HepG2 (cell line): ENCODE data around the gene SDK2. TPM values are rescaled to one million over a fixed set of nuclear protein-coding genes. Genes with fewer than 3 reads are reported as not detected.

Source experiments
- CSRNP1 ChIP-seq: sonication (generic); formaldehyde crosslinking; IDR thresholded peaks from 2 replicates; pipeline ENCODE4 v1.8.1; 2023; ENCODE audit warnings: mild to moderate bottlenecking, missing genetic modification reagents
- E2F5 ChIP-seq: sonication (generic); formaldehyde crosslinking; conservative IDR thresholded peaks from 2 replicates; pipeline ENCODE4 v1.4.0; 2020; ENCODE audit warnings: missing genetic modification reagents
- HNF4G ChIP-seq, 2 experiments: sonication (generic) in 1 of 2; formaldehyde crosslinking in 1 of 2; IDR thresholded peaks; 2 replicates each; pipeline versions ENCODE4 v1.4.0 to v1.6.1; 2011 to 2020; ENCODE audit warnings: borderline replicate concordance in 2 of 2, low read depth in 2 of 2, mild to moderate bottlenecking in 2 of 2, low read length in 1 of 2, missing genetic modification reagents in 1 of 2, moderate library complexity in 1 of 2
- MYC ChIP-seq: sonication (generic); formaldehyde crosslinking; IDR thresholded peaks from 2 replicates; pipeline ENCODE4 v1.9.0; 2021; ENCODE audit warnings: missing genetic modification reagents, borderline replicate concordance
- NFIB ChIP-seq: sonication (generic); formaldehyde crosslinking; IDR thresholded peaks from 2 replicates; pipeline ENCODE4 v1.9.0; 2021; ENCODE audit warnings: missing genetic modification reagents, mild to moderate bottlenecking, borderline replicate concordance
- STAG1 ChIP-seq: sonication (generic); formaldehyde crosslinking; IDR thresholded peaks from 2 replicates; pipeline ENCODE4 v1.4.0; 2020; ENCODE audit warnings: missing genetic modification reagents
- TBP ChIP-seq: sonication (generic); formaldehyde crosslinking; IDR thresholded peaks from 2 replicates; pipeline ENCODE4 v1.5.0; 2020; ENCODE audit warnings: missing genetic modification reagents
- TRAFD1 ChIP-seq: sonication (generic); formaldehyde crosslinking; IDR thresholded peaks from 2 replicates; pipeline ENCODE4 v1.5.1; 2020; ENCODE audit warnings: missing genetic modification reagents, mild to moderate bottlenecking, borderline replicate concordance
- ZHX2 ChIP-seq, 2 experiments: sonication (generic) in 1 of 2; formaldehyde crosslinking in 1 of 2; IDR thresholded peaks; 2 replicates each; pipeline versions ENCODE4 v1.6.1 to v1.9.0; 2014 to 2022; ENCODE audit warnings: antibody characterized with exemption in 1 of 2, borderline replicate concordance in 1 of 2, inconsistent platforms in 1 of 2, low read depth in 1 of 2, missing genetic modification reagents in 1 of 2
- ZNF33B ChIP-seq: sonication (generic); formaldehyde crosslinking; IDR thresholded peaks from 2 replicates; pipeline ENCODE4 v1.5.1; 2020; ENCODE audit warnings: mild to moderate bottlenecking, missing genetic modification reagents
- ZNF597 ChIP-seq: sonication (generic); formaldehyde crosslinking; IDR thresholded peaks from 2 replicates; pipeline ENCODE4 v1.5.0; 2020; ENCODE audit warnings: missing genetic modification reagents
- ZNF614 ChIP-seq: IDR thresholded peaks from 2 replicates; pipeline ENCODE4 v1.6.1; 2018; ENCODE audit warnings: missing biosample characterization, missing genetic modification reagents, inconsistent platforms, borderline replicate concordance
- ZNF766 ChIP-seq: sonication (generic); formaldehyde crosslinking; IDR thresholded peaks from 2 replicates; pipeline ENCODE4 v1.5.0; 2020; ENCODE audit warnings: missing genetic modification reagents, borderline replicate concordance
- ZNF83 ChIP-seq: sonication (generic); formaldehyde crosslinking; IDR thresholded peaks from 2 replicates; pipeline ENCODE4 v1.4.0; 2020; ENCODE audit warnings: missing genetic modification reagents, mild to moderate bottlenecking, borderline replicate concordance
- polyA plus RNA-seq, 8 experiments: library from polyadenylated mRNA; depleted of rRNA in 3 of 8; stranded (reverse) in 7 of 8; unstranded in 1 of 8; fragments of >200 nt; fragmentation: Illumina TruSeq in 4 of 8; extraction: Trizol in 4 of 8; gene quantifications; 2 replicates each; pipeline versions ENCODE4 v1.2.1 to v1.2.3, GENCODE V29; 2011 to 2016; ENCODE audit warnings: low read depth in 4 of 8, missing spikeins in 1 of 8, mixed read lengths in 1 of 8; ENCODE audit not compliant: insufficient read depth in 1 of 8
- total RNA-seq, 5 experiments: library from RNA; depleted of rRNA; stranded (reverse); fragments of >200 nt; fragmentation: Illumina TruSeq; extraction: Trizol; gene quantifications; 2 replicates each; pipeline ENCODE4 v1.2.3, GENCODE V29; 2016; ENCODE audit warnings: low read depth in 1 of 5

The SDK2 gene
- total and polyA plus RNA-seq, 2 of the 13 experiments (the other 11 are each of a cell fraction or from before 2014, with no cell fraction given) = not detected

GRCh38 chr17:73311781-73312641 lies 332.2 kb downstream of the SDK2 start, which contains the start of gene CDC42EP4 (continued):
- TF ChIP-seq E2F5 (CRISPR knock-in tag) (peak; percentile 63; the same call in 1 of the 2 replicates), ZNF766 (CRISPR knock-in tag) (peak; percentile 56; the same call in 1 of the 2 replicates), TRAFD1 (CRISPR knock-in tag) (no peak; the same call in 1 of the 2 replicates), ZNF33B (peak; percentile 89), STAG1 (CRISPR knock-in tag) (no peak; the same call in none of the 2 replicates), TBP (no peak), ZHX2 (IDR thresholded peaks at IDR 0.05; ENCODE audit: low read depth) (peak; percentile 49; the same call in 1 of the 2 replicates), ZHX2 (CRISPR knock-in tag; IDR thresholded peaks at IDR 0.05; ENCODE audit: borderline replicate concordance) (no peak), ZNF614 (peak; percentile 81; the same call in 1 of the 2 replicates), HNF4G (IDR thresholded peaks at IDR 0.05; ENCODE audit: borderline replicate concordance, low read depth, low read length) (no peak), HNF4G (CRISPR knock-in tag; IDR thresholded peaks at IDR 0.05; ENCODE audit: borderline replicate concordance, low read depth) (no peak), CSRNP1 (CRISPR knock-in tag) (peak; percentile 58), ZNF83 (CRISPR knock-in tag) (no peak), NFIB (CRISPR knock-in tag) (no peak), ZNF597 (CRISPR knock-in tag) (0 out of 2 replicates have a peak, but pooled peaks have one; percentile 27), MYC (peak; percentile 51; the same call in 1 of the 2 replicates)
